Calu3 (cell line): ENCODE data around the gene DDN. TPM values are rescaled to one million over a fixed set of nuclear protein-coding genes. Genes with fewer than 3 reads are reported as not detected.

Experiments used
- BruUV-seq: library from RNA; stranded (reverse); fragments of 400-500 nt; replicated peaks from 2 replicates; lab custom pipeline; 2021; lab: Mats Ljungman, UMichigan
- CTCF ChIA-PET: fragments of 300-600 bp; sonication (Branson Sonifier 250); formaldehyde crosslinking; loops from one replicate; lab custom pipeline; 2022; ENCODE audit warnings: antibody characterized with exemption; lab: Charles Lee
- DNase-seq: peaks from one replicate; pipeline ENCODE4 v3.0.0; 2022
- H3K27ac Mint-ChIP-seq: one replicate; pipeline ENCODE4 v1.8.0; 2022; ENCODE audit warnings: mixed read lengths; ENCODE audit not compliant: unreplicated experiment
- H3K27me3 Mint-ChIP-seq: one replicate; pipeline ENCODE4 v1.8.0; 2022; ENCODE audit warnings: mixed read lengths; ENCODE audit not compliant: unreplicated experiment
- H3K36me3 Mint-ChIP-seq: one replicate; pipeline ENCODE4 v1.8.0; 2022; ENCODE audit warnings: mild to moderate bottlenecking, moderate library complexity, mixed read lengths; ENCODE audit not compliant: insufficient read depth, unreplicated experiment
- H3K4me1 Mint-ChIP-seq: one replicate; pipeline ENCODE4 v1.8.0; 2022; ENCODE audit warnings: mild to moderate bottlenecking, low read depth, mixed read lengths; ENCODE audit not compliant: unreplicated experiment
- H3K4me3 Mint-ChIP-seq: one replicate; pipeline ENCODE4 v1.8.0; 2022; ENCODE audit warnings: mild to moderate bottlenecking, low read depth, moderate library complexity, mixed read lengths; ENCODE audit not compliant: unreplicated experiment
- H3K9me3 Mint-ChIP-seq: one replicate; pipeline ENCODE4 v1.8.0; 2022; ENCODE audit warnings: low read depth, mixed read lengths; ENCODE audit not compliant: unreplicated experiment
- CTCF ChIP-seq: fragments of 200-600 bp; IDR thresholded peaks from one replicate; pipeline ENCODE4 v1.8.0; 2022; ENCODE audit warnings: antibody characterized with exemption; ENCODE audit not compliant: unreplicated experiment
- intact Hi-C: fragments of 100-400 bp; cut with micrococcal nuclease; formaldehyde crosslinking; loops from one replicate; pipeline ENCODE4 v1.10.0; 2022; ENCODE audit not compliant: unreplicated experiment
- total RNA-seq: library from RNA; stranded (reverse); gene quantifications from 2 replicates; pipeline ENCODE4 v1.2.3, GENCODE V29; 2022

DDN gene
- total RNA-seq, 1 experiment from 2014 or later, result 0.21 TPM

- Mint-ChIP-seq H3K4me3 (no peak overlapping the region), H3K27me3 (no peaks in the 10 kb centered on the region), H3K4me1 (no peaks in the 10 kb centered on the region), H3K36me3 (peaks cover 21% of the 10 kb centered on the region), H3K9me3 (no peaks in the 10 kb centered on the region), H3K27ac (no peak overlapping the region)
- CTCF ChIA-PET, result no interaction called here
- intact Hi-C loops, result no loop called here
- no TSS peak for BruUV-seq
- DNase-seq, result no peak
- no peak for TF ChIP-seq CTCF
These were observed 9.8 kb upstream of the DDN start for GRCh38 chr12:49008943-49009342.

- CTCF ChIA-PET, result interaction anchor here (1.1 kb wide), 1 partner anchor 13 kb away, joined by 3 read pairs; no protein-coding TSS in a partner anchor
- Mint-ChIP-seq H3K36me3 (peaks cover 12% of the 10 kb centered on the region), H3K27ac (no peak overlapping the region), H3K27me3 (peaks cover 14% of the 10 kb centered on the region), H3K4me3 (peak overlapping the region; percentile 68), H3K4me1 (peaks cover 14% of the 10 kb centered on the region), H3K9me3 (no peaks in the 10 kb centered on the region)
- intact Hi-C loops, result no loop called here
- DNase-seq, result no peak
- BruUV-seq, result no TSS peak
- no peak for TF ChIP-seq CTCF
These were observed 1.2 kb upstream of the DDN start for GRCh38 chr12:49000346-49000745.

- H3K4me1 Mint-ChIP-seq, result peaks cover 17% of the 10 kb centered on the region
- no peaks in the 10 kb centered on the region for H3K9me3 Mint-ChIP-seq
- intact Hi-C loops, result loop anchor here (5.0 kb wide), 1 partner anchor 146 kb away; the partner anchor contains the start of gene DDX23
- no TSS peak for BruUV-seq
- CTCF ChIA-PET, result interaction anchor here (1.6 kb wide), 1 partner anchor 19 kb away, joined by 5 read pairs; the partner anchor contains the start of gene PRKAG1
- peak; percentile 17 for DNase-seq
- H3K27me3 Mint-ChIP-seq, result peaks cover 22% of the 10 kb centered on the region
- TF ChIP-seq CTCF, result no peak
- peaks cover 5% of the 10 kb centered on the region for H3K36me3 Mint-ChIP-seq
- H3K27ac Mint-ChIP-seq, result no peak overlapping the region
- H3K4me3 Mint-ChIP-seq, result peak overlapping the region; percentile 68
These were observed 450 bp downstream of the DDN start for GRCh38 chr12:48998497-48999353.

- intact Hi-C loops, result loop anchor here (5.0 kb wide), 1 partner anchor 146 kb away; the partner anchor contains the start of gene DDX23
- BruUV-seq, result no TSS peak
- Mint-ChIP-seq H3K4me3 (peak overlapping the region; percentile 68), H3K4me1 (peaks cover 17% of the 10 kb centered on the region), H3K9me3 (no peaks in the 10 kb centered on the region), H3K27ac (no peak overlapping the region), H3K36me3 (peaks cover 5% of the 10 kb centered on the region), H3K27me3 (peaks cover 30% of the 10 kb centered on the region)
- TF ChIP-seq CTCF, result no peak
- CTCF ChIA-PET, result interaction anchor here (1.4 to 1.7 kb wide), 3 partner anchors 10 to 20 kb away, joined by 4 to 8 read pairs (median 5); partner anchors contain the start of gene PRKAG1
- DNase-seq, result peak; percentile 28
These were observed 1.3 kb downstream of the DDN start for GRCh38 chr12:48997719-48998496.
